NCI-H345 (cell line): ENCODE measurements around the gene SDK2.

ENCODE experiments used
- DNase-seq: peaks from one replicate; lab custom pipeline; 2025; lab: John Stamatoyannopoulos, UW

SDK2 gene

DNA sequence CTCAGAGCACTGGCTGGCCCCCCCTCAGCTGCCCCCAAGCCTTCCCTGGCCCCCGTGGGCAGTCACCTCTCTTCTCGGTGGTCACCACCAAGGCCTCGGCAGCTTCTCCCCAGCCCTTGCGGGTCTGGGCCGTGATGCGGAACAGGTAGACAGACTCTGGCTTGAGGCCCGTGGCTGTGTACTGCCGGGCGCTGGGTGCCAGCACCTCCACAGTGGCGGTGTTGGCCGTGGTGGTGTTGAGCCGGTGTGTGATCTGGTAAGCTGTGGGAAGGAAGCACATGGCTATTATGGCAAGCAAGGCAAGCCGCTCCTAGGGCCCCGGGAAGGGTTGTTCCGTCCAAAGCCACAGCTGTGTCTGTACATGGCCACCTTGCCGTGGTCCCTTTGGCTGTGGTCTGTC, 254.0 kb downstream of the SDK2 start:
- DNase-seq: no peak

DNA sequence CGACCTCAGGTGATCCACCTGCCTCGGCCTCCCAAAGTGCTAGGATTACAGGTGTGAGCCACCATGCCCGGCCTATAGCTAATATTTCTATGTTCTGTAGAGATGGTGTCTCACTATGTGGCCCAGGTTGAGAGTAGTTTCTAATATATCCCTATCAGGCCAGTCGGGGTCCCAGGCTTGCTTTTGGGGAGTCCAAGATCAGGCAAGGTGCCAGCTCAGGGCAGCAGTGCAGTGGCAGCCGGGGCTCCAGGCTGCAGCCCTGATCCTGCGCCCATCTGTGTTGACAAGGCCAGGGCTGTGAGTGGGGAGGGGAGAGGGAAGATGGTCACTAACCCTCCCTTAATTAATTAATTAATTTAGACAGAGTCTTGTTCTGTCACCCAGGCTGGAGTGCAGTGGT, 254.8 kb downstream of the SDK2 start:
- DNase-seq: no peak

DNA sequence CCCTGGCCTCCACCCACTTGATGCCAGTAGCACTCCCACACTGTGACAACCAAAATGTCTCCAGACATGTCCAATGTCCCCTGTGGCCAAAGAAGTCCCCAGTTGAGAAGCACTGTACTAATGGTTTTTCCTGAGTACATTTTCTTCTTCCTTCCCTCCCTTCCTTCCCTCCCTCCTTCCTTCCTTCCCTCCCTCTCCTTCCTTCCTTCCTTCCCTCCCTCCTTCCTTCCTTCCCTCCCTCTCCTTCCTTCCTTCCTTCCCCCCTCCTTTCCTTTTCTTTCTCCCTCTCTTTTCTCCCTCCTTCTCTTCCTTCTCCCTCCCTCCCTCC, 255.7 kb downstream of the SDK2 start:
- no peak for DNase-seq

DNA sequence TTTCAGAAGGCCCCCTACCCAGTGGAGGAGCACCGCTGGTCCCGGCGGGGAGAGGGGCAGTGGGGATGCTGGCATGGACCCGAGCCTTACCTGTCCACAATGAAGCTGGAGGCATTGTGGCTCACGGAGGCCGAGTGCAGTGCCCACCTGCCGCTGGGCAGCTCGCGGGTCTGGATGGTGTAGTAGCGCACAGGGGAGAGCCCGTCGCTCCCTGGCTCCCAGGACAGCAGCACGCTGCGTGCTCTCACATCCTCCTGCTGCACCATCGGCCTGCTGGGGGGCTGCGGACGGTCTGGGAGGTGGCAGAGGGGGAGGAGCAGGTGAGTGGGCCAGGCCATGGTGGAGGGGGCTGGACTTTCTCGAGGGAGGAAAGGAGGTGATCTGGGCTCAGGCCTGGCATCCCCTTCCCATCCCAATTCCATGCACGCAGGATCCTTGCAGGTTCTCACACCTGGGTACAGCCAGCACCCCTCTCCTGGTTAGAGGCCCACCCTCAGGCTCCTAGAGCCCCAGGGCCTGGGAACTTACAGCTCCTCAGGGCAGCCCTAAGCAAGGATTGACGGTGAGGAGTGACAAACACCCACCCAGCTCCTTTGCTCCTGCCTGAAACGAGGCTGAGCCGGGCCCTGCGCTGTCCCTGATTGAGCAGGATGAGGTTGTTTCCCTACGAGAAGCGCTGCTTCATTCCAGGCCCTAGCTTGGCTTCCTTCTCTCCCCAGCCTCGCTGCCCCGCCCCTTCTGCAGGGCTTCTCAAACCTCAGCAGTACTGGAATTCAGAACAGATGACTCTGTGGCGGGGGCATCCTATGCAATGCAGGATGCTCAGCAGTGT, 256.3 kb downstream of the SDK2 start:
- DNase-seq: no peak

DNA sequence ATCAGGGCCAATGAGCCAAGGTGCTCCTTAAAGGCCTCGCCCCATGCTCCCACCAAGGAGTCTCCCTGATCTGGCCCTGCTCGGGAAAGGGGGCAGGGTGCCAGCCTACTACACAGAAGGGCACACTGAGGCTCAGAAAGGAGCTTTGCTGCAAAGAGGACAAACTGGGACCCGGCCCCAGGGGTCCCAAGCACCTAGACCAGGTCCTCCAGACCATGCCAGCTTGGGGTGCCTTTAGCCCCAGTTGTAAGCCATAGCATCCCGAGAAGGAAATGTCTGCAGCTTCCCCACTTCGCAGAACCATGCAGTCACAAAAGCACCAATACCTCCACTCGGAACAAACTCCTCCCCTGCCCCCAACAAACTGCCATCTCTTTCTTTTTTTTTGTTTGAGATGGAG, 257.7 kb downstream of the SDK2 start:
- no peak for DNase-seq

DNA sequence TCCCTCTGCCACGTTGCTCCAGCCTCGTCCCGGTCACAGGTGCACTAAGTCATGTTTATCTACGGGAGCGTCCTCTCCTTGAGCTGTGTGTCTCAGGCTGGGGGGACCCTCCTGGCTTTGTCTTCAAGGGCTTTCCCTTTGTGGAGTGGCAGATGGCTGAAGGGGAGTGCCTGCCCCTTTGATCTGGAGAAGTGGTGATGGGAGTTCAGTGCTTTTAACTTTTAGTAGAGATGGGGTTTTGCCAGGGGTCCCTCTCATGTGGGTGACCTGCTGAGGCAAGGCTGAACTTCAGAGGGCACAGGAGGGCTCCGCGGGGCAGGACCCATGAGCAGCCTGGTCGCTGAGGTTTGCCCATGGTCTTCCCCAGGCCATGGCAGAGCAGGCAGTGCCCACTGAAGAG, 259.3 kb downstream of the SDK2 start:
- DNase-seq: no peak

DNA sequence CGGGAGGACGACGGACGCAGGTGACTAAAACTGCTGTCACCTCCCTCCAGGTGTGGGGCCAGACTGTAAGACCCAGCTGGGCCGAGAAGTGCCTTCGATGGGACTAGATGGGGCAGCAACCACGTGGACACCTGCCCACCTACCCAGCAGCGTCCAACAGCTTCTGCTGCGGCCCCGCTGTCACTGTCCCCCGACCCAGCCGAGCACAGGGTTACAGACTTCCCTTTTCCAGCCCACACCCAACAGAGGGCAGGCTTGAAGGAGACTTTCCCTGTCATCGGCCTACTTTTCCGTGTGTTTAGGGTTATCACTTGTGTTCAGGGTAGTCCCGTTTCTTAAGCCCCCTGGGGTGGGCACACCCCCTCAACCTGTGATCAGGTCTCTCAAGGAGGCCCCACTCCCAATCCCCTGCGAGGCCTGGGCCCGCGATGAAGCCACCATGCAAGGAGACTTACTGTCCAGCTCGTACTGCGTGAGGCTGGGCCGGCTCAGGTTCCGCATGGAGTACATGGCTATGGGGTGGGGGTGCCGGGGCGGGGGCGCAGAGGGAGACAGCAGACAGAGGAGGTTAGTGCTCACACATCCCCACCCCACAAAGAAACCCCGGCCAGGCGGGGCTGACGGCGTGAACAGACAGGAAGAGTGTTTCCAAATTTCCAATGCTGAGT, 263.7 kb downstream of the SDK2 start:
- DNase-seq: no peak

DNA sequence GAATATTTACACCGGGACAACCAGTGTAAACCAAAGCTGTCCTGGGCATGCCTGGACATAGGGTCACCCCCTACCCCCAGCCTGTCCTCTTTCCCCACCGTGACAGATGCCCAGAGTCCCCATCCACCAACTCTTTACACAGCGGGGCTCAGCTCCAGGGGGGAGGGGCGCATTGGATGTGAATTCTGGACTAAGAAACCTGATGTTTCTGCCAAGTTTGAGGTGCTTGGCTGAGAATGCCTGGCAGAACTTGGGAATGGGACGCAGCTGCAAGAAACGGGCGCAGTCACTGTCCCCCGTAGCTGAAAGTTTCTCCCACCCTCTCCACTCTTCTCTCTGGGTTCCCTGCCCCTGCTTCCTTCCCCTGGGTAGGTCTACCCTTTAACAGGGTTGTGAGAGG, 264.4 kb downstream of the SDK2 start:
- DNase-seq: no peak

DNA sequence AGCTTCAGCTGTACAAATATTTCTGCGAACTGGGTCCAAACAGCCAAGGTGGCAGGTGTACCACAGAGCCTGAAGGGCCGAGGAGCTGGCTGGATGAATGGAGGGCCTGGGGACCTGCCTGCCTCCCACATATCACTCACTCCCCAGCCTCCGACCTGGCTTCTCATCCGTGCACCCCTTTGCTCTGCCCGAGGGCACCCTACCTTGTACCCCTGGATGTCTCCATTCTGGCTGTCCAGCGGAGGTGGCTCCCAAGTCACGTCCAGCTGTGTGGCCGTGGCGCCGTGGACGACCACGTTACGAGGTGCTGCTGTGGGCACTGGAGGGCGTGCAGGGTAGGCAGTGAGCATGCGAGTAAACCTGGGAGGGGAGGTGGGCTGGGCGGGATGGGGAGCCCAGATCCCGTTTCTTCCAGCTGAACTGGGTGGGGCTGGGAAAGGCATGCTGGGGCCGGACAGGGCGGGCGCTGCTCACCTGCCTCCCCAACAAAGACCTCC, 265.2 kb downstream of the SDK2 start:
- no peak for DNase-seq

DNA sequence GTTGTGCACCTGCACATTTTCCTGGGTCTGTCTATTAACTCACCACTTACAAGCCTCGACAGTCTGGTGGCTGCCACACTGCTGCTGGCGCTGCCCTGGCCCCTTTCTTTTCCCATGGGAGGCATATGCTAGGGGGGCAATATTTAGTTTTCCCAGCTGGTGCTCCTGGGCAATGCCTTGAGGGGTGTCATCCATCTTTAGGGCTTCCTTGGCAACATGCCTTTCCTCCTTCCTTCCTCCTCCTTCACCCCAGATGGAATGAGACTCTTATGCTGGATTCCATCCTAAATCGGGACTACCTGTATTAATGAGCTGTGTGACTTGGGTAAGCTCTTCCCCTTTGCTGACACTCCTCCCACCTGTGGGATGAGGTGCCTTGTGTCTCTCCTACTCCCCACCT, 267.6 kb downstream of the SDK2 start:
- no peak for DNase-seq

DNA sequence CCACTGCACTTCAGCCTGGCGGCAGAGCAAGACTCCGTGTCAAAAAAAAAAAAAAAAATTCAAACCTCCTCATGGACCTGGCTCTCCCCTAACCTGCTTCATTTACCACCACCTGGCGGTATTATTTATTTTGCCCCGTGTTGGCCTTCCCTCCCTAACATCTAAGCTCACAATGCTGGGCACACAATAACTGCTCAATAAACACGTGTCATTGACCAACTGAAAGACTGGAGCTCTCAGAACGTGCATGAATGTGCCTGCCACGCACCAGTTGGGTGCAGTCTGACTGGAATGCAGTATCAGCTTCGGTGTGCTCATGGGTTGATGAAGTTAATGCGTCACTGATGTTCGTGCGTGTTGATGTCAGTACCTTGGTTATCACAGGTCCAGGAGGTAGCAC, 268.1 kb downstream of the SDK2 start:
- no peak for DNase-seq

DNA sequence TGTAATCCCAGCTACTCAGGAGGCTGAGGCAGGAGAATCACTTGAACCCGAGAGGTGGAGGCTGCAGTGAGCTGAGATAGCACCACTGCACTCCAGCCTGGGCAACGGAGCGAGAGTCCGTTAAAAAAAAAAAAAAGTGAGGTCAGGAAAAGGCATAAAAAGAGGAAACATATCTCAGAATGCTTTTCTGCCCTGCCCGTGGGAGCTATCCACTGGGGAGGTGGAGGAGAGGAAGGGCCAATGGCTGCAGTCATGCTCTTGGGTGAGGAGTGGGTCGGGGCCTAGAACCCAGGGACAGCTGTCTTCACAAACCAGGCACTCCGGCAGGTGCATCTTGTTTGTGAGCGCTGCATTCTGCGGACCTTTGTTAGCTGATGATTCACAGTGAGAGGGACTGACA, 272.4 kb downstream of the SDK2 start:
- no peak for DNase-seq

DNA sequence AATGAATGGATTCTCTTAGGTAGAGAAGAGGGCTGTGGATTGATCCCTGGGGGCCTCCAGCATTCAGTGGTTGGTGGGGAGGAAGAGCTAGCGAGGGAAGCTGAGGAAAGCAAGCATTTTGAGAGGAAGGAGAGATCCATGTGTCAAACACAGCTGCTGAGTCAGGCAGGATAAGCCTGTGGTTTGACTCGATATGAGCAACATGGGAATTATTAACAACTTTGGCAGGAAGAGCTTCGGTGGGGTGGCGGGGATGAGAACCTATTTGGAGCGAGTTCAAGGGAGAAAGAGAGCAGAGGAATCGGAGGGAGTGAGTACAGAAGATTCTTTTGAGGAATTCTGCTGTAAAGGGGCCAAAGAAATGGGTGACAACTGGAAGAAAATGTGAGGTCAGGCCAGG, 273.0 kb downstream of the SDK2 start:
- no peak for DNase-seq

DNA sequence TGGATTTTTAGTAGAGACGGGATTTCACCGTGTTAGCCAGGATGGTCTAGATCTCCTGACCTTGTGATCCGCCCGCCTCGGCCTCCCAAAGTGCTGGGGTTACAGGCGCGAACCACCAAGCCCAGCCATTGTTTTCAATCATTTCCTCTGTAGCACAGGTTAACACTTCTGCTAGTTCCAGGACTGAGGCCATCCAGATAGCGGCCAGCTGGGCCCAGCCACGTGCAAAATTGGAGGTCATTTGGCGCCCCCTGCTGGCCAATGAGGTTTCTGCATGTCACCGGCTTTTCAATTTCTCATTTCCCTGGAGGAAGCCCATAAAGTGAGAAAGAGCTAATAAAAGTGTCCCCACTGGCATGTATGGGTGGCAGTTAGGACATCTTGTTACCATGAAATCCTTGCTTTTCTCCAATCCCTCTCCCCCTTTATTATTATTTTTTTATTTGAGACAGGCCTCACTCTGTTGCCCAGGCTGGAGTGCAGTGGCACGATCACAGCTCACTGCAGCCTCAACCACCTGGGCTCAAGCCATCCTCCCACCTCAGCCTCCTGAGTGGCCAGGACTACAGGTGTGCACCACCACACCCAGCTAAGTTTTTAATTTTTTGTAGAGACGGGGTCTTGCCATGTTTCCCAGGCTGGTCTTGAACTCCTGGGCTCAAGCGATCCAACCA, 274.3 kb downstream of the SDK2 start:
- peak; percentile 69 for DNase-seq

DNA sequence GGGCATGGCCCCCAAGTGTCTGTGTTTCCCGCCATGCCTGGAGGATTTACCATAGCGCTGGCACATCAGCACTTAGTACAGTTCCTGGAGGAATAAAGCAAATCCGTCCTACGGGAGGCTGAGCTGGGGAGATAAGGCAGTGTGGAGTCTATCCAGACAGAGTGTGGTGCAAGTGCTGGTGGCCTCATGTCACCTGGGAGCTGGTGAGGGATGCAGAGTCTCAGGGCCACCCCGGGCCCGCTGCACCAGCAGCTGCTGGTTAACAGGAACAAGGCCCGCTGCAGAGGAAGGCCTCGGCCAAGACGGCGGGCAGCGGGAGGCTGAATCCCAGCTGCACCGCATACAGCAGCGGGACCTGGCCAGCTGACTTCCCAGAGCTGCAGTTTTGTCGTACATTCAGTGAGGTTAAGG, 275.1 kb downstream of the SDK2 start:
- no peak for DNase-seq

DNA sequence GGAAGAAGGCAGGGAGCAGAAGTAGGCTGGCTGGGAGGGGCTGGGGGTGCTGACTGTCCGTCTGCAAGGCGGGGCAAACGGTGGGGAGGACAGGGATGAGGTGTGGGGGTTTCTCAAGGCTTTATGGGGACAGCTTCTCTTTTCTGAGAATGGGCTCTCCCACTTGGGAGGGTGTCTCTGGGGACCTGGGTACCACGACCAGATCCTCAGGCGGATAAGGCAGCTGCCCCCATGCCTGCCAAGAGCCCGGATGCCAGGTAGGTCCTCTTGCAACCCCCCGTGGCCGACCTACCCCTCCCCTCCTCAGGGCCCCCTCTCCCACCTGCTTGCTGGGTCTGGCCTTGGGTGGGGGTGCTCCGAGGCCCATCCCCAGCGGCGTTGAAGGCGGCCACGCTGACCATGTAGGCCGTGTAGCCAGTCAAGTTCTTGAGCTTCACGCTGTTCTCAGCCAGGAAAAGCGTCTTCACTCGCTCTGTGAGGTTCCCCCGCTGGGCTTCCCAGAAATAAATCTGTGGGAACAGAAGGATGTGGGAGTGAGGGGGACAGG, 276.1 kb downstream of the SDK2 start:
- DNase-seq: no peak

DNA sequence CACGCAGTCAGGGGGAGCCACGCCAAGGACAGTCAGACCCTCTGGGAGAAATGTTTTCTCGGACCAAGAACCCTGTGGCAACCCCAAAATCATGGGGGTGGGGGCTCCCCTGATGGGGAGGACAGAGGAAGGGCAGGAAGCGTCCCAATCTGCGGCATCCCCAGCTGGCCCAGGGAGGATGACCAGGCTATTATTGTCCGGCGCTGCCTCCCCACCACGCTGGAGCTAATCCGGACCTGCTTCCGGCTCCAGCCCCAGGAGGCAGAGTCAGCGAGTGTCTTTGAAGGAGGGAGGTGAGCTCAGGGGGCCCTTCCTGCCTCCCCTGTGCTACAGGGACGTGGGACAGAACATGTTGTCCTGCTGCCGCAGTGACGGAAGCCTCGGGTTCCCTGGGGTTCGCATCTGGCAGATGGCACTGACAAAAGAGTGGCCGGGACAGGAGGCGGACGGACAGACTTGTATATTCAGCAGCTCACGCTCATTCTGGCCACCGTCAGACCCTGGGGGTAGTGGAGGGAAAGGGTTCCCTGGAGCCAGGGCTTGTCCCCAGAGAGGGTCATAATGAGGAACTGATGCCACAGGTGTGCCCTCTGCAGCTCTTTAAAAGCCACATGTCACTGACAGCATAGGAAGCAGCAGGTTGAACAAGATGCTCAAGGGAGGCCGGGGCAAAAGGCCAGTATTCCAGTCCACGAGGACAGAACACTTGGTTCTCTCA, 278.2 kb downstream of the SDK2 start:
- DNase-seq: no peak

DNA sequence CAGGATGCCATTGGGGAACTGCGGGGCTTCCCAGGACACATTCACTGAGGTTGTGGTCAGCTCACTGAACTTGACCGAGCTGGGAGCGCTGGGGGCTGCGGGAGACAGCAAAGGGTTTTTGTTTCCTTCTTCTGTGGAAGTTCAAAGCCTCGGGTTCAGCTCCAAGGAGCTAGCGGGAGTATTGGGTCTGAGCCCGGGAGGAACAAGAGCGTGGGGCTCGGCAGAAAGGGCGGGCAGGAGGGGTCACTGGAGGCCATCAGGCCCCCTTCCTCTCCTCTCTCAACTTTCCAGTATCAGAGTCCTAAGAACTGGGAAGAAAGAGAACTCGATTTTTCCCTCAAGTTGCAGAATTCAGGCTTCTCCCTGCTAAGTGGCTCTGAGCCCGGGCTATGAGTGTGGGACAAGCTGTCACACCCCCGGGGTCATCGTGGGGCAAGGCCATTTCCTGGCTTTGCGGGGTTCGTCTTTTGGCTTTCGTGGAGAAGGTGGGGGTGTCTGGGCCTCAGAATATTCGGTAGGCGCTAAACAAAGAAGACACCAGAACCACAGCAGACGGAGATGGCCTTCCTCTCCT, 278.9 kb downstream of the SDK2 start:
- DNase-seq: no peak

DNA sequence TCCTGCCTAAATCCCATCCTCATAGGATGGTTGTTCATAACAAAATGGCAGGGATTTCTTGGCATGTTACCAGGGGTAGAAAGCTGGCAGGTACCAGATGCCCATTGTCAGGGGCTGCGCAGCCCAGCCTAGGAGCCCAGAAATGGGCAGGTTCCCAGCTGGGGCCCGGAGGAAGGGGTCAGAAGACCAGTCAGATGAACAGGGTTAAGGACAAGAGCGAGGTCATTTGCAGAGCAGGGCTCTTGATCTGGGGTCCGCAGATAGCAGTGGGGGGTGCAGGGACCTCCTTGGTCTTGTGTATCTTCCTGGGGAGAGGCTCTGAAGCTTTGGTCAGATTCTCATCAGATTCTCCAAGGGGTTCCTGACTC, 280.1 kb downstream of the SDK2 start:
- DNase-seq: no peak

DNA sequence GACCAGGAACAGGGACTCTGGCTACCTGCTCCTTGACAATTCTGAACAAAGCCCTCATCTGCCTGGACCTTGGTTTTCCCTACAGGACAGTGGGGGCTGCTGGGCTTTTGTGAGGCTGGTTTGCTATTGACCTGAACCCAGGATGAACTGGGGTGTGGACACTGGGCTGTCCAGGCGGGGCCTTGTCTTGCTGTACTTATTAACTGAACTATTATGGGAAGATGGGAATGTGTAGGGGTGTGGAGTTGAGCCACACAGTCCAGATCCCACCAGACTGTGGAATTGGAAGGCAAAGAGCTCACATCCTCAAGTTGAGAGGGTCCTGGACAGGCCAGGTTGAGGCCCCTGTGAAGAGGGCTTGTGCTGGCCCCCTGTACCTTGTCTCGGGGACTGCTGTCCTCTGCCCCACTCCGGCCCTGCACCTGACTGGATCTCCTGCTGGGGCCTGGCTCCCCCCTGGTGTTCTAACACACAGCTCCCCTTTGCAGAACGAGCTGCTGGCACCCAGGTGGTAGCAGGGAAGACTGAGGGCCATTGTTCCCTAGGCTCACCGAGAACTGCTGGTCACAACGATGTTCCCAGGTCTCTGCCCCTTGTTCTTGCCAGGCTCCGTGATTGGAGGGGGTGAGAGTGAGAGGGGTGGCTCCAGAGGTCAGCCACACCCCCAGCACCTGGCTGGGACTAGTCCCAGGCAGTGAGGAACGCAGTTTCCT, 280.6 kb downstream of the SDK2 start:
- DNase-seq: peak; percentile 31

DNA sequence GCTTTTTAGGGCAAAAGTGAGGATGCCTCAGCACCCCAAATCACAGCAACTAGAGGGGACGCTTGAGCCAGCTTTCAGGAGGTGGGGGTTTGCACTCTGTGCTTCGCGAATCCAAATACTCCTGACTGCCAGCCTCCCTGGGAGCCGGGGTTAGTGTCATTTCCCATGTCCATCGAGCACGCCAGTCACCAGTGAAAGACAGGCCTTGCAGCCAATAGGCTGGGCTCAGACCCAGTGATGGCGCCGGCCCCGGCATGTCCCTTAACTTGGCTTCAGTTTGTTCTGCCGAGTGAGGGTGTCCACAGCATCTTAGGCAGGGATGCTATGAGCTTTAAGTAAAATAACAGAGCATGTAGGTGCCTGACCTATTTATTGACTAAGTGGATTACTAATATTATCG, 281.5 kb downstream of the SDK2 start:
- DNase-seq: no peak
